ENCODE data around the gene UBQLN3. TPM values are rescaled to one million over a fixed set of nuclear protein-coding genes. Genes with fewer than 3 reads are reported as not detected.

Gene UBQLN3
- total RNA-seq, 1 donor: under 0.01 TPM

- H4K20me1 ChIP-seq (ENCODE audit: insufficient read depth, low read length): no peaks in the 10 kb centered on the region
- H3K36me3 ChIP-seq (ENCODE audit: insufficient read depth, low read length): no peaks in the 10 kb centered on the region
- no peak for TF ChIP-seq CTCF (IDR thresholded peaks at IDR 0.05; ENCODE audit: extremely low read depth, low read depth, low read length)
- H3K79me2 ChIP-seq (ENCODE audit: insufficient read depth, low read length): no peaks in the 10 kb centered on the region
- no peak overlapping the region for H3K4me2 ChIP-seq (ENCODE audit: insufficient read depth, low read length)
- H3K4me3 ChIP-seq (ENCODE audit: insufficient read depth, low read length): no peak overlapping the region
- DNase-seq (ENCODE audit: insufficient read length, low spot score, missing footprints): no peak
- no peaks in the 10 kb centered on the region for H3K27me3 ChIP-seq (ENCODE audit: insufficient read depth, low read length)
- no peak overlapping the region for H2AFZ ChIP-seq (ENCODE audit: low read length)
- H3K4me1 ChIP-seq (ENCODE audit: insufficient read depth, low read length): no peaks in the 10 kb centered on the region
- H3K9me3 ChIP-seq (ENCODE audit: low read depth, low read length): no peaks in the 10 kb centered on the region
- H3K27ac ChIP-seq (ENCODE audit: low read depth, low read length): no peak overlapping the region
Measured at GRCh38 chr11:5473921-5474320, 35.8 kb downstream of the UBQLN3 start.

GRCh38 chr11:5467527-5467926, 42.2 kb downstream of the UBQLN3 start:
- no peak overlapping the region for H3K4me3 ChIP-seq (ENCODE audit: insufficient read depth, low read length)

GRCh38 chr11:5460983-5461621, 48.7 kb downstream of the UBQLN3 start:
- H3K9me3 ChIP-seq (ENCODE audit: low read depth, low read length): no peaks in the 10 kb centered on the region
- H3K27ac ChIP-seq (ENCODE audit: low read depth, low read length): no peak overlapping the region
- no peaks in the 10 kb centered on the region for H3K79me2 ChIP-seq (ENCODE audit: insufficient read depth, low read length)
- no peaks in the 10 kb centered on the region for H3K27me3 ChIP-seq (ENCODE audit: insufficient read depth, low read length)
- no peak for TF ChIP-seq CTCF (IDR thresholded peaks at IDR 0.05; ENCODE audit: extremely low read depth, low read depth, low read length)
- no peaks in the 10 kb centered on the region for H4K20me1 ChIP-seq (ENCODE audit: insufficient read depth, low read length)
- no peak overlapping the region for H3K4me3 ChIP-seq (ENCODE audit: insufficient read depth, low read length)
- H3K4me1 ChIP-seq (ENCODE audit: insufficient read depth, low read length): no peaks in the 10 kb centered on the region
- no peak overlapping the region for H2AFZ ChIP-seq (ENCODE audit: low read length)
- DNase-seq (ENCODE audit: insufficient read length, low spot score, missing footprints): no peak
- no peak overlapping the region for H3K4me2 ChIP-seq (ENCODE audit: insufficient read depth, low read length)
- no peaks in the 10 kb centered on the region for H3K36me3 ChIP-seq (ENCODE audit: insufficient read depth, low read length)

More at GRCh38 chr11:5467527-5467926, 42.2 kb downstream of the UBQLN3 start:
- no peaks in the 10 kb centered on the region for H3K9me3 ChIP-seq (ENCODE audit: low read depth, low read length)
- no peaks in the 10 kb centered on the region for H3K4me1 ChIP-seq (ENCODE audit: insufficient read depth, low read length)
- H3K27me3 ChIP-seq (ENCODE audit: insufficient read depth, low read length): no peaks in the 10 kb centered on the region
- no peak overlapping the region for H2AFZ ChIP-seq (ENCODE audit: low read length)
- H3K36me3 ChIP-seq (ENCODE audit: insufficient read depth, low read length): no peaks in the 10 kb centered on the region
- no peaks in the 10 kb centered on the region for H4K20me1 ChIP-seq (ENCODE audit: insufficient read depth, low read length)
- H3K4me2 ChIP-seq (ENCODE audit: insufficient read depth, low read length): no peak overlapping the region
- no peaks in the 10 kb centered on the region for H3K79me2 ChIP-seq (ENCODE audit: insufficient read depth, low read length)
- TF ChIP-seq CTCF (IDR thresholded peaks at IDR 0.05; ENCODE audit: extremely low read depth, low read depth, low read length): no peak
- H3K27ac ChIP-seq (ENCODE audit: low read depth, low read length): no peak overlapping the region
- no peak for DNase-seq (ENCODE audit: insufficient read length, low spot score, missing footprints)

Other genes with a start within 250 kb of the UBQLN3 start
- not detected in 2 replicates for gene HBE1, start 240.0 kb downstream of the UBQLN3 start, total RNA-seq
- not detected in 2 replicates for gene OR51B4, start 208.0 kb downstream of the UBQLN3 start, total RNA-seq
- gene OR51B2, start 185.7 kb downstream of the UBQLN3 start, total RNA-seq: not detected in 2 replicates
- not detected in 2 replicates for gene OR51B5, start 166.4 kb downstream of the UBQLN3 start, total RNA-seq
- gene OR51B6, start 158.4 kb downstream of the UBQLN3 start, total RNA-seq: not detected in 2 replicates
- gene OR51M1, start 126.1 kb downstream of the UBQLN3 start, total RNA-seq: not detected in 2 replicates
- gene OR51Q1, start 87.8 kb downstream of the UBQLN3 start, total RNA-seq: not detected in 2 replicates
- under 0.01 TPM in 1 of 2 replicates, not detected in the other for gene OR51I1, start 68.4 kb downstream of the UBQLN3 start, total RNA-seq
- gene OR51I2, start 60.6 kb downstream of the UBQLN3 start, total RNA-seq: not detected in 2 replicates
- not detected in 2 replicates for gene OR52D1, start 21.3 kb downstream of the UBQLN3 start, total RNA-seq
- 0.29 and 0.36 TPM in 2 replicates for gene UBQLNL, start 6.7 kb upstream of the UBQLN3 start, total RNA-seq
- gene OR52H1, start 38.6 kb upstream of the UBQLN3 start, total RNA-seq: 0.29 and 0.36 TPM in 2 replicates
- gene OR52B6, start 70.9 kb upstream of the UBQLN3 start, total RNA-seq: not detected in 2 replicates
- 3.6 and 3.8 TPM in 2 replicates for gene TRIM6, start 86.7 kb upstream of the UBQLN3 start, total RNA-seq
- gene TRIM34, start 115.0 kb upstream of the UBQLN3 start, total RNA-seq: 8.3 and 10.3 TPM in 2 replicates
- gene TRIM5, start 175.1 kb upstream of the UBQLN3 start, total RNA-seq: 25.9 and 29.7 TPM in 2 replicates
- 152 and 185 TPM in 2 replicates for gene TRIM22, start 179.8 kb upstream of the UBQLN3 start, total RNA-seq
- gene OR56B1, start 226.5 kb upstream of the UBQLN3 start, total RNA-seq: under 0.01 TPM in 1 of 2 replicates, not detected in the other
- gene OR52N4, start 244.3 kb upstream of the UBQLN3 start, total RNA-seq: not detected in 2 replicates